SKM-1 treated with dmso at 0.1 percent for 144 hours (cell line): ENCODE results near the gene KIF5A.
"Not testable (repeated sequence)": the region's sequence is repeated elsewhere in the genome, so short reads cannot be mapped to it uniquely, and the experiment has no call there.

Source experiments
- DNase-seq: peaks from one replicate; lab custom pipeline; 2025; ENCODE audit not compliant: unreplicated experiment; lab: John Stamatoyannopoulos, UW

KIF5A gene

DNA sequence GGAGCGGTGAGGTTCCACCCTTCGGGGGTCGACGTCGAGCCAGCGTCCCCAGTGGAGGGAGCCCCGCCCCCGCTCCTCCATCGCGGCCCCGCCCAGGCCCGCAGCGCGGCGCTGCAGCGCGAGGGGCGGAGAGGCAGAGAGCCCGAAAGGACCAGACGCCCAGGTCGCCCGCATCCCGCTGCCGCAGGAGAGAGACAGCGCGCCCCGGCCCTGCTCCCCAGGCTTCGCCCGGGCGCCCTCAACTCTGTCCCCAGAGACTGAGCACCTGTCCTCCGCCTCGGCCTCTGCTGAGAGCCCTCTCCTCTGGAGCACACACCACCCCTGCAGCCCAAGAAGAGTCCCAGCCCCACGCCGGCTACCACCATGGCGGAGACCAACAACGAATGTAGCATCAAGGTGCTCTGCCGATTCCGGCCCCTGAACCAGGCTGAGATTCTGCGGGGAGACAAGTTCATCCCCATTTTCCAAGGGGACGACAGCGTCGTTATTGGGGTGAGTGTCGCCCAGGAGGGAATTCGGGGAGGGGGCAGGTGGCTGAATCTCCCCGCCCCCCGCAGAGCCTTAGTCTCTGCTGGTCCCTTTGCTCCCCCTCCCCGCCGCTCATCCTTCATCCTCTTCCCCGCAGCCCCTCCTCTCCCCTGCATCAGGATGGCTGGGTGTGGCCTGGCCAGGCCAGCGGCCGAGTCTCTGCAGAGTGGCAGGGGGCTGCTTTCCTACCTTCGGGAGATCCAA, at the start of gene KIF5A:
TSS of gene KIF5A (plus strand) at position 136 of the 732 bp plus-strand sequence. CDS start at position 364, 228 bp downstream.
- DNase-seq, result no peak

- DNase-seq, result no peak
Observed at GRCh38 chr12:57500213-57500612, 49.6 kb upstream of the KIF5A start.

- DNase-seq, result not testable (repeated sequence)
Observed at GRCh38 chr12:57502311-57502969, 47.4 kb upstream of the KIF5A start.

- not testable (repeated sequence) for DNase-seq
Observed at GRCh38 chr12:57506541-57506940, 43.3 kb upstream of the KIF5A start.

DNA sequence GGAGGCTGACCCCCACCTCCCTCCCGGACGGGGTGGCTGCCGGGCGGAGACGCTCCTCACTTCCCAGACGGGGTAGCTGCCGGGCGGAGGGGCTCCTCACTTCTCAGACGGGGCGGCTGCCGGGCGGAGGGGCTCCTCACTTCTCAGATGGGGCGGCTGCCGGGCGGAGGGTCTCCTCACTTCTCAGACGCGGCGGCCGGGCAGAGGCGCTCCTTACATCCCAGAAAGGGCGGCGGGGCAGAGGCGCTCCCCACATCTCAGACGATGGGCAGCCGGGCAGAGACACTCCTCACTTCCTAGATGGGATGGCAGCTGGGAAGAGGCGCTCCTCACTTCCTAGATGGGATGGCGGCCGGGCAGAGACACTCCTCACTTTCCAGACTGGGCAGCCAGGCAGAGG, 42.0 kb upstream of the KIF5A start:
- DNase-seq, result not testable (repeated sequence)

DNA sequence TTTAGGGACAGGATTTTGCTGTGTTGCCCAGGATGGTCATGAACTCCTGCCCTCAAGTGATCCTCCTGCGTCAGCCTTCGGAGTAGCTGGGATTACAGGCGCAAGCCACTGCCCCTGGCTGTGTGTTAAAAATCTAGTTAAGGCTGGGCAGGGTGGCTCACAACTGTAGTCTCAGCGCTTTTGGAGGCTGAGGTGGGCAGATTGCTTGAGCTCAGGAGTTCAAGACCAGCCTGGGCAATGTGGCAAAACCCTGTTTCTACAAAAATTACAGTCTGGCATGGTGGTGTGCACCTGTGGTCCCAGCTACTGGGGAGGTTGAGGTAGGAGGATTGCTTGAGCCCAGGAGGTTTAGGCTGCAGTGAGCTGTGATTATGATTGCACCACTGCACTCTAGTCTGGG, 38.7 kb upstream of the KIF5A start:
- no peak for DNase-seq

GRCh38 chr12:57511588-57512325, 38.1 kb upstream of the KIF5A start:
- DNase-seq, result no peak

GRCh38 chr12:57512665-57513064, 37.2 kb upstream of the KIF5A start:
- no peak for DNase-seq

DNA sequence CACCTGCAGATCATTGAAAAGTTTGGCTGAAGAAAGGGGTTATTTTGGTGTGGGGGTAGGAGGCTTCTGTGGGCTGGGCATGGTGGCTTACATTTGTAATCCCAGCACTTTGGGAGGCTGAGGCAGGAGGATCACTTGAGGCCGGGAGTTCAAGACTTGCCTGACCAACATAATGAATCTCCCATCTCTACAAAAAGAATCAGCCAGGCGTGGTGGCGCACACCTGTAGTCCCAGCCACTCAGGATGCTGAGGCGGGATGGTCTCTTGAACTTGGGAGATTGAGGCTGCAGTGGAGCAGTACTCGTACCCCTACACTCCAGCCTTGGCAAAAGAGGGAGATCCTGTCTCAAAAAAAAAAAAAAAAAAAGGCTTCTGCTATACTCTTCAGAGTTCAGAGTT, 36.6 kb upstream of the KIF5A start:
- DNase-seq, result no peak

DNA sequence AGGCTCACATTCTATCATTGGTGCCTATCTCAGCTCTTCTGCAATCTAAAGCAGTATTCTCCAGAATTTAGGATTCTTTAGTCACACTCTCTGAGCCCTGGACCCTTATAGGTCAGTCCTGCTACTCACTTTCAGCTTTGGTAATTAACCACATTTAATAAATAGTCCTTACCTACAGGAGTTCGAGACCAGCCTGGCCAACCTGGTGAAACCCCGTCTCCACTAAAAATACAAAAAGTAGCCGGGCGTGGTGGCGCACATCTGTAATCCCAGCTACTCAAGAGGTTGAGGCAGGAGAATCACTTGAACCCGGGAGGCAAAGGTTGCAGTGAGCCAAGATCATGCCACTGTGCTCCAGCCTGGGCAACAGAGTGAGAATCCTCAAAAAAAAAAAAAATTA, 36.2 kb upstream of the KIF5A start:
- not testable (repeated sequence) for DNase-seq

- not testable (repeated sequence) for DNase-seq
Observed at GRCh38 chr12:57514246-57514645, 35.6 kb upstream of the KIF5A start.

DNA sequence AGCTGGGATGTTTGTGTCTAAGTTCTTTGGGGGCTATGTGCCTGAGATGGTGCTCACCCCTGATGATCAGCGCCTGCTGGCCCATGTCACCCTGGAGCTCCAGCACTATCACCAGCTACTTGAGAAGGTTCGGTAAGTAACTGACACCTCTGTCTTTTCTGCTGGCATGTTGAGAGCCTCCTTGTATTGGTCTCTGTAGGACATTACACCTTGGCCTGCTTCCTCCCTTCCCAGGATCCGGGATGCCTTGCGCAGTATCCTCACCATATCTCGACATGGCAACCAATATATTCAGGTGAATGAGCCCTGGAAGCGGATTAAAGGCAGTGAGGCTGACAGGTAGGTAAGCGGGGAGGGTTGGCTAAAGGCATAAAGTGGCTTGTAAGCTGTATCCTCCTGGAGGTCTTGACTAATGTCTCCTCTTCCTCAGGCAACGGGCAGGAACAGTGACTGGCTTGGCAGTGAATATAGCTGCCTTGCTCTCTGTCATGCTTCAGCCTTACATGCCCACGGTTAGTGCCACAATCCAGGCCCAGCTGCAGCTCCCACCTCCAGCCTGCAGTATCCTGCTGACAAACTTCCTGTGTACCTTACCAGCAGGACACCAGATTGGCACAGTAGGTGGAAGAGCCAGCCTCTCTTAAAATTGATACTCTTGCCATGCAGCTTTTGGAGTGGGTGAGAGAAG, 35.0 kb upstream of the KIF5A start:
- no peak for DNase-seq

GRCh38 chr12:57515408-57515933, 34.4 kb upstream of the KIF5A start:
- DNase-seq, result no peak

DNA sequence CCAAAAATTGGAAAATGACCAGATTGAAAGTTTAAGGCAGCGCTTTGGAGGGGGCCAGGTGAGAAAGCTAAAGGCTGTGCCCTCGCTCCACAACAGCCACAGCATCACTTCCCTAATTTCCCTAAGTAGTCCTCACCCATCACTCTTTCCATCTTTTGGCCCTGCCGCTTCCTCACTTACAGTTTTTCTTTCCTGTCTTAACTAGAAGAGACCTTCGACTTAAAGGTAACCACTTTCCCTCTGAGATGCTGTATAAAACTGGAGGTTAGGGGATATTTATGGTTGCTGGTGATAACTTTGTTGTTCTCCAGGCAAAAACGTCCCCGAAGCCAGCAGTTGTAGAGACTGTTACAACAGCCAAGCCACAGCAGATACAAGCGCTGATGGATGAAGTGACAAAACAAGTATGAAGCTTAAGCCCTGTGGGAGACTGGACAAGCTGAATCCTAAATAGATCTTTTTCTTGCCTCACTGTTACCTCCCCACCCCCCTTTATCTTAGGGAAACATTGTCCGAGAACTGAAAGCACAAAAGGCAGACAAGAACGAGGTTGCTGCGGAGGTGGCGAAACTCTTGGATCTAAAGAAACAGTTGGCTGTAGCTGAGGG, 33.8 kb upstream of the KIF5A start:
- no peak for DNase-seq

DNA sequence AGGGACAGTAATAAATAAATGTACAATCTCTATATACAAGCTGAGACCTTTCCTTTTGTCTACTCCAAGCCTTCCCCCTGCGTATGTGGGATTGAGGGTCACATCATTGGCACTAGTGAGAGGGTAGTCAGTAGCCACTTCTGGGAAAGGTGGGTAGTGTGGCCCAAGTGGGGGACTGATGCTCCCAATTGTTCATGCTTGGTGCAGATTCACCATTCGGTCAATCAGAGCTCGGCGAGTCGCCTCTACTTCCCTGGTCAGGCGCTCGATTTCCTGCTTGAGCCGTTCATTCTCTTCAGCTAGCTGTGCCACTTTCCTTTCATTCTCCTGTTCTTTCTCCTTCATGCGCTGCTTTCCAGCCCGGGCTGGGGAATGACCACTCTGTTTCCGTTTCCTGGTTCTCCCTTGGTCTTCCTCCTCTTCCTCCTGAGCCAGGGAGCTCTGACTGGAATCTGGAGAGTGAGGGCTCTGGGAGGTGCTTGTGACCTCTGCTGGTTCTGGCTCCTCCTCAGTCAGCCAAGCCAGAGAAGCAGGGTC, 33.2 kb upstream of the KIF5A start:
- no peak for DNase-seq

GRCh38 chr12:57517187-57517586, 32.7 kb upstream of the KIF5A start:
- DNase-seq, result no peak

- DNase-seq, result not testable (repeated sequence)
Observed at GRCh38 chr12:57517718-57518117, 32.1 kb upstream of the KIF5A start.

GRCh38 chr12:57518176-57518919, 31.5 kb upstream of the KIF5A start:
- no peak for DNase-seq

- no peak for DNase-seq
Observed at GRCh38 chr12:57518920-57519795, 30.7 kb upstream of the KIF5A start.
